K562 (cell line): ENCODE measurements around the gene ZNF587. TPM values are rescaled to one million over a fixed set of nuclear protein-coding genes. Genes with fewer than 3 reads are reported as not detected.

Experiments
- AFF4 ChIP-seq: sonication (generic); formaldehyde crosslinking; IDR thresholded peaks from 2 replicates; pipeline ENCODE4 v1.8.0; 2023; ENCODE audit warnings: mild to moderate bottlenecking, missing genetic modification reagents
- ATF7 ChIP-seq: fragments of 450-650 bp; IDR thresholded peaks from 2 replicates; pipeline ENCODE4 v1.7.1; 2014; ENCODE audit warnings: mild to moderate bottlenecking, moderate library complexity
- C11orf30 ChIP-seq: fragments of 450-650 bp; IDR thresholded peaks from 2 replicates; pipeline ENCODE4 v1.6.1; 2016; ENCODE audit warnings: low read depth, mild to moderate bottlenecking
- CXXC5 ChIP-seq: fragments of 250-450 bp; sonication (Bioruptor Pico); IDR thresholded peaks from 2 replicates; pipeline ENCODE4 v1.8.0; 2022; ENCODE audit warnings: inconsistent platforms, mild to moderate bottlenecking, moderate library complexity
- E2F6 ChIP-seq, 2 experiments: IDR thresholded peaks; 2 replicates each; pipeline ENCODE4 v1.6.1; 2011; ENCODE audit warnings: borderline replicate concordance in 1 of 2, control low read depth in 1 of 2, low read depth in 1 of 2, low read length in 1 of 2, mild to moderate bottlenecking in 1 of 2, mixed read lengths in 1 of 2, moderate library complexity in 1 of 2; ENCODE audit not compliant: insufficient read depth in 1 of 2, insufficient read length in 1 of 2, poor library complexity in 1 of 2, severe bottlenecking in 1 of 2; ENCODE audit errors: extremely low read depth in 1 of 2
- LARP7 ChIP-seq: fragments of 450-650 bp; IDR thresholded peaks from 2 replicates; pipeline ENCODE4 v1.6.1; 2016
- MEIS2 ChIP-seq: fragments of 450-650 bp; IDR thresholded peaks from 2 replicates; pipeline ENCODE4 v1.6.1; 2014; ENCODE audit warnings: mild to moderate bottlenecking; ENCODE audit not compliant: partially characterized antibody
- NFIC ChIP-seq: fragments of 450-650 bp; IDR thresholded peaks from 2 replicates; pipeline ENCODE4 v1.6.1; 2017; ENCODE audit warnings: mild to moderate bottlenecking, inconsistent platforms
- RBM17 ChIP-seq: fragments of 200-400 bp; formaldehyde crosslinking; IDR thresholded peaks from 2 replicates; pipeline ENCODE4 v1.6.1; 2017; ENCODE audit warnings: low read depth, mild to moderate bottlenecking, low read length, borderline replicate concordance
- SIX5 ChIP-seq, 2 experiments: IDR thresholded peaks; 2 replicates each; pipeline ENCODE4 v1.6.1; 2011; ENCODE audit warnings: low read length in 2 of 2, borderline replicate concordance in 1 of 2, low read depth in 1 of 2, mild to moderate bottlenecking in 1 of 2, moderate library complexity in 1 of 2; ENCODE audit not compliant: insufficient read depth in 1 of 2
- SP2 ChIP-seq: IDR thresholded peaks from 2 replicates; pipeline ENCODE4 v1.6.1; 2011; ENCODE audit warnings: mild to moderate bottlenecking, low read depth, low read length, moderate library complexity; ENCODE audit not compliant: poor library complexity, severe bottlenecking; ENCODE audit errors: extremely low read depth
- TAF1 ChIP-seq: IDR thresholded peaks from 2 replicates; pipeline ENCODE4 v1.6.1; 2011; ENCODE audit warnings: mild to moderate bottlenecking, low read length, moderate library complexity; ENCODE audit not compliant: insufficient read depth, control insufficient read depth, severe bottlenecking; ENCODE audit errors: extremely low read depth
- TAL1 ChIP-seq: fragments of 450-650 bp; IDR thresholded peaks from 2 replicates; pipeline ENCODE4 v1.6.1; 2016; ENCODE audit warnings: mild to moderate bottlenecking
- ZC3H4 ChIP-seq: sonication (generic); formaldehyde crosslinking; IDR thresholded peaks from 2 replicates; pipeline ENCODE4 v1.9.0; 2021; ENCODE audit warnings: missing genetic modification reagents, borderline replicate concordance
- ZNF507 ChIP-seq: conservative IDR thresholded peaks from 2 replicates; pipeline ENCODE4 v1.6.1; 2017; ENCODE audit warnings: missing genetic modification characterization, missing compliant biosample characterization
- polyA plus RNA-seq, 8 experiments: library from polyadenylated mRNA; depleted of rRNA in 4 of 8; stranded (reverse) in 5 of 8; unstranded in 3 of 8; fragments of >200 nt; fragmentation: Nextera tagmentation in 2 of 8; fragmentation: Illumina TruSeq in 1 of 8; extraction: Ambion mirVana in 2 of 8; extraction: Trizol in 1 of 8; gene quantifications; 2 replicates each; pipeline versions ENCODE4 v1.2.1 to v1.2.3, GENCODE V29; 2011 to 2014; ENCODE audit warnings: inconsistent platforms in 1 of 8, missing spikeins in 1 of 8
- total RNA-seq, 7 experiments: library from RNA; depleted of rRNA in 6 of 7; stranded (reverse); fragments of >200 nt in 6 of 7; fragmentation: Illumina TruSeq in 2 of 7; extraction: Trizol in 2 of 7; gene quantifications; 2 replicates each; pipeline versions ENCODE4 v1.2.1 to v1.2.3, GENCODE V29; 2011 to 2021; ENCODE audit warnings: low replicate concordance in 1 of 7
- TF ChIP-seq, protein P1 (sequence below): sonication (generic); formaldehyde crosslinking; IDR thresholded peaks from 2 replicates; pipeline ENCODE4 v1.8.0; 2022; ENCODE audit warnings: mild to moderate bottlenecking, missing genetic modification reagents
- TF ChIP-seq, protein P2 (sequence below): fragments of 450-650 bp; IDR thresholded peaks from one replicate; pipeline ENCODE4 v1.6.1; 2018; ENCODE audit warnings: mild to moderate bottlenecking, moderate library complexity; ENCODE audit not compliant: partially characterized antibody

Gene ZNF587
- total and polyA plus RNA-seq, 9 of the 15 experiments (the other 6 are each of a cell fraction or from before 2014, with no cell fraction given): 3.2 to 42.0 (median 24.9) TPM

- TF ChIP-seq E2F6 (IDR thresholded peaks at IDR 0.05; ENCODE audit: borderline replicate concordance in 1 of 2, extremely low read depth in 1 of 2, insufficient read depth in 1 of 2, insufficient read length in 1 of 2, low read depth in 1 of 2, low read length in 1 of 2, poor library complexity in 1 of 2, severe bottlenecking in 1 of 2) (peak in 1 of 2 experiments; percentile 20), TAF1 (peak; percentile 83), TAL1 (no peak), CXXC5 (CRISPR knock-in tag) (peak; percentile 99), SP2 (peak; percentile 72), SIX5 (IDR thresholded peaks at IDR 0.05; ENCODE audit: borderline replicate concordance in 1 of 2, insufficient read depth in 1 of 2, low read depth in 1 of 2, low read length in 2 of 2) (peak; percentile 81 to 89; a peak in 3 of 4 replicates), LARP7 (no peak), ATF7 (peak; percentile 97), AFF4 (CRISPR knock-in tag) (no peak), C11orf30 (peak; percentile 38; the same call in 1 of the 2 replicates), ZC3H4 (CRISPR knock-in tag) (no peak), ZNF507 (tag) (no peak), NFIC (peak; percentile 35; the same call in 1 of the 2 replicates), MEIS2 (peak; percentile 36), RBM17 (no peak)
- TF ChIP-seq, protein P1, sequence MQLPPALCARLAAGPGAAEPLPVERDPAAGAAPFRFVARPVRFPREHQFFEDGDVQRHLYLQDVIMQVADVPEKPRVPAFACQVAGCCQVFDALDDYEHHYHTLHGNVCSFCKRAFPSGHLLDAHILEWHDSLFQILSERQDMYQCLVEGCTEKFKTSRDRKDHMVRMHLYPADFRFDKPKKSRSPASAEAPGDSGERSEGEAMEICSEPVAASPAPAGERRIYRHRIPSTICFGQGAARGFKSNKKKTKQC (CRISPR knock-in tag): peak; percentile 59; the same call in 1 of the 2 replicates
- TF ChIP-seq, protein P2, sequence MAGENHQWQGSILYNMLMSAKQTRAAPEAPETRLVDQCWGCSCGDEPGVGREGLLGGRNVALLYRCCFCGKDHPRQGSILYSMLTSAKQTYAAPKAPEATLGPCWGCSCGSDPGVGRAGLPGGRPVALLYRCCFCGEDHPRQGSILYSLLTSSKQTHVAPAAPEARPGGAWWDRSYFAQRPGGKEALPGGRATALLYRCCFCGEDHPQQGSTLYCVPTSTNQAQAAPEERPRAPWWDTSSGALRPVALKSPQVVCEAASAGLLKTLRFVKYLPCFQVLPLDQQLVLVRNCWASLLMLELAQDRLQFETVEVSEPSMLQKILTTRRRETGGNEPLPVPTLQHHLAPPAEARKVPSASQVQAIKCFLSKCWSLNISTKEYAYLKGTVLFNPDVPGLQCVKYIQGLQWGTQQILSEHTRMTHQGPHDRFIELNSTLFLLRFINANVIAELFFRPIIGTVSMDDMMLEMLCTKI: no peak
These were observed 35.0 kb upstream of the ZNF587 start, which contains the start of gene ZNF552 (continued) for GRCh38 chr19:57814505-57815246.
